Heart left ventricle (tissue), 13 donors: ENCODE data around the gene GIMAP6.

Experiments used
- POLR2A ChIP-seq, 2 donors: fragments of 450-650 bp; IDR thresholded peaks; one replicate each; pipeline ENCODE4 v1.6.1; 2017; ENCODE audit warnings: antibody characterized with exemption in 2 of 2, mild to moderate bottlenecking in 2 of 2, moderate library complexity in 2 of 2
- TF ChIP-seq, protein P1 (sequence below), 12 donors: fragments of 200-600 bp; sonication (generic) in 4 of 12; IDR thresholded peaks; one replicate each; pipeline versions ENCODE4 v1.5.0 to v1.8.0; 2018 to 2022; ENCODE audit warnings: antibody characterized with exemption in 12 of 12, mild to moderate bottlenecking in 5 of 12
- donor health status: ischemic (EF 13 %, LVEDD 7.1; RV severe dilation, severe dysfunction).
- donor health status: DM: no; HTN: yes; CAD: no.
- donor health status: DM: no; HTN: no; CAD: no.
- donor health status: ischemic (EF 25% LVEDD 6.9; RV normal size, moderate dysfunction).
- donor health status: ischemic (EF 25% LVEDD 5.7; RV mildly dilated, moderate dysfunction).
- donor health status: ischemic (EF 35%, LVEDD 5.7; RV mildly dilated, moderate dysfunction).
- donor health status: nonischemic (EF 11% LVEDD 7.7; RV severe dilation, severe dysfunction).
- donor health status: DM: yes; HTN: yes; CAD: no.
- donor health status: PGD.
- donor health status: ischemic (EF 29% LVEDD 5.4; RV normal size, mild dysfunction).
- donor health status: nonischemic (EF 23%, LVEDD 6.1; RV moderate dilation, normal function).

GRCh38 chr7:150613880-150614279, 18.3 kb downstream of the GIMAP6 start:
- TF ChIP-seq, protein P1, sequence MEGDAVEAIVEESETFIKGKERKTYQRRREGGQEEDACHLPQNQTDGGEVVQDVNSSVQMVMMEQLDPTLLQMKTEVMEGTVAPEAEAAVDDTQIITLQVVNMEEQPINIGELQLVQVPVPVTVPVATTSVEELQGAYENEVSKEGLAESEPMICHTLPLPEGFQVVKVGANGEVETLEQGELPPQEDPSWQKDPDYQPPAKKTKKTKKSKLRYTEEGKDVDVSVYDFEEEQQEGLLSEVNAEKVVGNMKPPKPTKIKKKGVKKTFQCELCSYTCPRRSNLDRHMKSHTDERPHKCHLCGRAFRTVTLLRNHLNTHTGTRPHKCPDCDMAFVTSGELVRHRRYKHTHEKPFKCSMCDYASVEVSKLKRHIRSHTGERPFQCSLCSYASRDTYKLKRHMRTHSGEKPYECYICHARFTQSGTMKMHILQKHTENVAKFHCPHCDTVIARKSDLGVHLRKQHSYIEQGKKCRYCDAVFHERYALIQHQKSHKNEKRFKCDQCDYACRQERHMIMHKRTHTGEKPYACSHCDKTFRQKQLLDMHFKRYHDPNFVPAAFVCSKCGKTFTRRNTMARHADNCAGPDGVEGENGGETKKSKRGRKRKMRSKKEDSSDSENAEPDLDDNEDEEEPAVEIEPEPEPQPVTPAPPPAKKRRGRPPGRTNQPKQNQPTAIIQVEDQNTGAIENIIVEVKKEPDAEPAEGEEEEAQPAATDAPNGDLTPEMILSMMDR (IDR thresholded peaks at IDR 0.05) = no peak
- TF ChIP-seq POLR2A (IDR thresholded peaks at IDR 0.05) = no peak
